NB4 (cell line): Measurements from ENCODE around the gene INTS11.

Experiments used
- POLR2A ChIP-seq: IDR thresholded peaks from 2 replicates; pipeline ENCODE4 v1.6.1; 2011; ENCODE audit warnings: mild to moderate bottlenecking; ENCODE audit not compliant: insufficient read length; ENCODE audit errors: extremely low read depth
- TF ChIP-seq, protein P1 (sequence below): IDR thresholded peaks from one replicate; pipeline ENCODE4 v1.5.1; 2012; ENCODE audit warnings: low read depth, low read length

DNA sequence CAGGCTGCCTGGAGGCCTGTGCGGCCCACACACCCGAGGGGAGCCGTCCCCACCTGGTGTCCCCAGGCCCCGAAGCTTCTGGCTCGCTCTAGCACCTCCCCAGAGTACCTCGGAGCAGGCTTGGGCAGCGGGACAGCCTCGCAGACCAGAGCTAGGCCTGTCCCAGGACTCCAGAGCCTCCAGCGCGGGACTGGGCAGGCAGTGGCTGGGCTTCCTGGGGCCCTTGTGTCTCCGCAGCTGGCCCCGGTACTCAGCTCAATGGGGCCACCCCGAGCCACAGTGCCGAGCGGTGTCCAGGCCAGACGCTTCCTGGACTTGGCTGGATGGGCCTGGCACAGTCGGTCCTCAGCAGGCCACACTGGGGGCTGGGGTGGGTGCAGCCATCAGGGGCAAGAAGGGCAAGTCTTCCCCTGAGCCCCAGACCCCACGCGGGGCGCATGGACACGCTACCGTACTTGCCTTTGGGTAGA lies 39.3 kb downstream of the INTS11 start:
- TF ChIP-seq POLR2A, result no peak
- TF ChIP-seq, protein P1, sequence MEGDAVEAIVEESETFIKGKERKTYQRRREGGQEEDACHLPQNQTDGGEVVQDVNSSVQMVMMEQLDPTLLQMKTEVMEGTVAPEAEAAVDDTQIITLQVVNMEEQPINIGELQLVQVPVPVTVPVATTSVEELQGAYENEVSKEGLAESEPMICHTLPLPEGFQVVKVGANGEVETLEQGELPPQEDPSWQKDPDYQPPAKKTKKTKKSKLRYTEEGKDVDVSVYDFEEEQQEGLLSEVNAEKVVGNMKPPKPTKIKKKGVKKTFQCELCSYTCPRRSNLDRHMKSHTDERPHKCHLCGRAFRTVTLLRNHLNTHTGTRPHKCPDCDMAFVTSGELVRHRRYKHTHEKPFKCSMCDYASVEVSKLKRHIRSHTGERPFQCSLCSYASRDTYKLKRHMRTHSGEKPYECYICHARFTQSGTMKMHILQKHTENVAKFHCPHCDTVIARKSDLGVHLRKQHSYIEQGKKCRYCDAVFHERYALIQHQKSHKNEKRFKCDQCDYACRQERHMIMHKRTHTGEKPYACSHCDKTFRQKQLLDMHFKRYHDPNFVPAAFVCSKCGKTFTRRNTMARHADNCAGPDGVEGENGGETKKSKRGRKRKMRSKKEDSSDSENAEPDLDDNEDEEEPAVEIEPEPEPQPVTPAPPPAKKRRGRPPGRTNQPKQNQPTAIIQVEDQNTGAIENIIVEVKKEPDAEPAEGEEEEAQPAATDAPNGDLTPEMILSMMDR, result no peak
